Naive thymus-derived CD4-positive, alpha-beta T cell (primary cell): ENCODE measurements around the gene CDK16. TPM values are rescaled to one million over a fixed set of nuclear protein-coding genes. Genes with fewer than 3 reads are reported as not detected.

Experiments used
- ATAC-seq: fragments of 150-1000 bp; cut with Tn5 transposase; 2 replicates; pipeline ENCODE4 v1.10.0; 2021; ENCODE audit warnings: mild to moderate bottlenecking, moderate library complexity
- CTCF ChIA-PET: fragments of 350-600 bp; sonication (Branson Sonifier 250); formaldehyde crosslinking; loops from one replicate; lab custom pipeline; 2021; ENCODE audit warnings: antibody characterized with exemption; lab: Charles Lee
- POLR2A ChIA-PET: fragments of 350-600 bp; sonication (Branson Sonifier 250); formaldehyde crosslinking; loops from one replicate; lab custom pipeline; 2021; ENCODE audit warnings: antibody characterized with exemption, inconsistent platforms; lab: Charles Lee
- DNase-seq, 9 donors: peaks; one replicate each; pipeline versions ENCODE4 v3.0.0 to v3.0.0-alpha.2; 2020 to 2022; ENCODE audit warnings: mixed read lengths in 1 of 9
- H3K27ac ChIP-seq: one replicate; pipeline ENCODE4 v1.7.0; 2013; ENCODE audit warnings: mild to moderate bottlenecking, low read depth, low read length, moderate library complexity
- H3K27me3 ChIP-seq, 2 donors: one replicate each; pipeline ENCODE4 v1.7.0; 2013; ENCODE audit warnings: low read length in 2 of 2, mild to moderate bottlenecking in 2 of 2, moderate library complexity in 2 of 2; ENCODE audit not compliant: control insufficient read depth in 2 of 2, insufficient read depth in 2 of 2
- H3K36me3 ChIP-seq, 3 experiments: 1 replicate in 2 of 3; 2 replicates in 1 of 3; pipeline ENCODE4 v1.7.0; 2013; ENCODE audit warnings: low read length in 3 of 3, mild to moderate bottlenecking in 3 of 3, moderate library complexity in 1 of 3; ENCODE audit not compliant: insufficient read depth in 3 of 3, control insufficient read depth in 2 of 3
- H3K4me1 ChIP-seq, 2 donors: one replicate each; pipeline ENCODE4 v1.7.0; 2013; ENCODE audit warnings: low read length in 2 of 2, mild to moderate bottlenecking in 2 of 2, moderate library complexity in 1 of 2; ENCODE audit not compliant: control insufficient read depth in 2 of 2, insufficient read depth in 2 of 2
- H3K4me3 ChIP-seq: 2 replicates; pipeline ENCODE4 v1.7.0; 2013; ENCODE audit warnings: mild to moderate bottlenecking, low read length
- H3K9me3 ChIP-seq, 3 experiments: 1 replicate in 2 of 3; 2 replicates in 1 of 3; pipeline ENCODE4 v1.7.0; 2013; ENCODE audit warnings: low read length in 3 of 3; ENCODE audit not compliant: control insufficient read depth in 2 of 3
- H3K27ac Mint-ChIP-seq, 9 donors: one replicate each; pipeline ENCODE4 v1.8.0; 2020 to 2022; ENCODE audit warnings: mixed read lengths in 9 of 9, mild to moderate bottlenecking in 8 of 9, moderate library complexity in 5 of 9, inconsistent platforms in 2 of 9
- H3K27me3 Mint-ChIP-seq, 5 donors: one replicate each; pipeline ENCODE4 v1.8.0; 2021 to 2022; ENCODE audit warnings: mixed read lengths in 5 of 5, mild to moderate bottlenecking in 1 of 5
- H3K36me3 Mint-ChIP-seq, 5 donors: one replicate each; pipeline ENCODE4 v1.8.0; 2020 to 2022; ENCODE audit warnings: mixed read lengths in 5 of 5, mild to moderate bottlenecking in 3 of 5, inconsistent platforms in 1 of 5
- H3K4me1 Mint-ChIP-seq, 7 donors: one replicate each; pipeline ENCODE4 v1.8.0; 2020 to 2022; ENCODE audit warnings: mixed read lengths in 7 of 7, mild to moderate bottlenecking in 3 of 7, inconsistent platforms in 1 of 7
- H3K4me3 Mint-ChIP-seq, 10 donors: one replicate each; pipeline ENCODE4 v1.8.0; 2020 to 2022; ENCODE audit warnings: mild to moderate bottlenecking in 10 of 10, mixed read lengths in 10 of 10, moderate library complexity in 6 of 10, inconsistent platforms in 2 of 10
- H3K9me3 Mint-ChIP-seq, 11 donors: one replicate each; pipeline ENCODE4 v1.8.0; 2020 to 2022; ENCODE audit warnings: mixed read lengths in 11 of 11, mild to moderate bottlenecking in 4 of 11, inconsistent platforms in 1 of 11, moderate library complexity in 1 of 11
- intact Hi-C, 2 donors: fragments of 100-400 bp; cut with micrococcal nuclease; formaldehyde crosslinking; loops; one replicate each; pipeline ENCODE4 v1.15.1; 2023
- polyA plus RNA-seq, 2 donors: library from polyadenylated mRNA; unstranded; fragments of 300-500 nt; fragmentation: Illumina TruSeq; gene quantifications; one replicate each; pipeline ENCODE4 v1.2.3, GENCODE V29; 2021
- total RNA-seq, 6 experiments: library from RNA in 5 of 6; stranded (reverse) in 5 of 6; gene quantifications; 1 replicate in 5 of 6; 2 replicates in 1 of 6; pipeline ENCODE4 v1.2.3 and lab custom pipeline; 2021 to 2026

Gene CDK16
- total and polyA plus RNA-seq, 7 experiments from 2014 or later: 6.4 to 112 (median 61.6) TPM

DNA sequence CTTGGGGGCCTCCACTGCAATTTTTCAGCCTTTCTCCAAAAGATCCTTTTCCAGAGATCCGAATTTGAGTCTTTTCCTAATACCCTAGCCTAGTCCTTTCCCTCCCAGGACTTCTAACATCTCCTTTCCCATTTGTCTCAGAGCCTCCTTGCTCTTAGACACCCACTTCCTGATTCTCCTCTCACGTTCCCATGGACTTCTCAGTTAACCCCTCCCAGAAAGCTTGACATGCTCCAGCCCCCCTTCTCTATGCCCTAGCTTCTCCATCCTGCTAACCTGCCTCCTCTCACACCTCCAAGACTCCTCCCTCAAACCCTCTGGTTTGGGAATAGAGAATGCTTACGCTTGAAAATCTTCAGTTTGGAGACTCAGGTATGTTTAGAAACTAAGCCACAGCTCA, 22.4 kb upstream of the CDK16 start:
- intact Hi-C loops: loop anchor here in 1 of 2 donors (10.0 kb wide), 1 partner anchor 639 kb away; the partner anchor contains the start of gene ZNF81
- H3K27me3 ChIP-seq: no peaks in the 10 kb centered on the region
- peaks cover 19 to 75% (median 49%) of the 10 kb centered on the region in 7 donors for H3K4me1 Mint-ChIP-seq
- peak overlapping the region; percentile 38 to 100 (median 94) for H3K27ac Mint-ChIP-seq
- H3K4me3 Mint-ChIP-seq: peak overlapping the region; percentile 79 to 100 (median 98)
- ATAC-seq (no peak), DNase-seq (no peak)
- peak overlapping the region; percentile 56 for H3K27ac ChIP-seq
- ChIA-PET POLR2A (no interaction called here), CTCF (interaction anchor here (0.6 kb wide), 1 partner anchor 187 kb away, joined by 4 read pairs; no protein-coding TSS in a partner anchor)
- H3K4me1 ChIP-seq: peaks cover 16 to 25% of the 10 kb centered on the region in 2 donors
- H3K36me3 Mint-ChIP-seq: peaks cover 0 to 48% (median 7%) of the 10 kb centered on the region in 5 donors
- no peak overlapping the region for H3K4me3 ChIP-seq
- peaks cover 0 to 5% (median 0%) of the 10 kb centered on the region in 11 donors for H3K9me3 Mint-ChIP-seq
- no peaks in the 10 kb centered on the region for H3K9me3 ChIP-seq
- H3K36me3 ChIP-seq: peaks cover 10 to 38% (median 19%) of the 10 kb centered on the region in 3 experiments
- no peaks in the 10 kb centered on the region for H3K27me3 Mint-ChIP-seq

DNA sequence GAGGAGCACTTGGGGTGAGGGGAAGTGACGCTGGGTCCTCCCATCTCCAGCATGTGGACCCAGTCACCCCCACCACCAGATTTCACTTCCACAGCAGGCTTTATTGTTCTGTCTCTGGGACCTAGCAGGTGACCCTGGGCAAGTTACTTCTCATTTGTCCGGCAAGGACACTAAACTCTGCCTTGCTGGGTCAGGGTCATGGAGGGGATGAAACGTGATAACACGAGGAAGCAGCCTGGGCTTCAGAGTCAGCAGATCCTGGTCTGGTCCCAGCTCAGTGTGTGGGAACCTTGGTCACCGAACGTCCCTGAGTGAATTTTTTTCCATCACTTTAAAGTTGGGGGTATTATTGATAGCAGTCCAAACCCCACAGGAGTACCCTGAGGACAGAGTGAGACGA, 21.0 kb upstream of the CDK16 start:
- Histone ChIP-seq H3K9me3 (no peaks in the 10 kb centered on the region), H3K4me3 (no peak overlapping the region), H3K4me1 (peaks cover 16 to 25% of the 10 kb centered on the region in 2 donors), H3K36me3 (peaks cover 17 to 52% (median 27%) of the 10 kb centered on the region in 3 experiments), H3K27me3 (no peaks in the 10 kb centered on the region), H3K27ac (no peak overlapping the region)
- intact Hi-C loops: loop anchor here in 1 of 2 donors (10.0 kb wide), 1 partner anchor 637 kb away; the partner anchor contains the start of gene ZNF81
- peaks cover 19 to 66% (median 47%) of the 10 kb centered on the region in 7 donors for H3K4me1 Mint-ChIP-seq
- peaks cover 0 to 62% (median 15%) of the 10 kb centered on the region in 5 donors for H3K36me3 Mint-ChIP-seq
- peak overlapping the region in 6 of 9 donors; percentile 38 to 100 (median 92) for H3K27ac Mint-ChIP-seq
- no peaks in the 10 kb centered on the region for H3K27me3 Mint-ChIP-seq
- H3K9me3 Mint-ChIP-seq: peaks cover 0 to 5% (median 0%) of the 10 kb centered on the region in 11 donors
- POLR2A ChIA-PET: interaction anchor here (1.4 kb wide), 1 partner anchor 20 kb away, joined by 3 read pairs; no protein-coding TSS in a partner anchor
- DNase-seq: no peak
- no peak for ATAC-seq
- CTCF ChIA-PET: interaction anchor here (0.5 to 0.6 kb wide), 2 partner anchors 188 to 368 kb away, joined by 3 to 4 read pairs; no protein-coding TSS in a partner anchor
- H3K4me3 Mint-ChIP-seq: peak overlapping the region; percentile 16 to 99 (median 87)

DNA sequence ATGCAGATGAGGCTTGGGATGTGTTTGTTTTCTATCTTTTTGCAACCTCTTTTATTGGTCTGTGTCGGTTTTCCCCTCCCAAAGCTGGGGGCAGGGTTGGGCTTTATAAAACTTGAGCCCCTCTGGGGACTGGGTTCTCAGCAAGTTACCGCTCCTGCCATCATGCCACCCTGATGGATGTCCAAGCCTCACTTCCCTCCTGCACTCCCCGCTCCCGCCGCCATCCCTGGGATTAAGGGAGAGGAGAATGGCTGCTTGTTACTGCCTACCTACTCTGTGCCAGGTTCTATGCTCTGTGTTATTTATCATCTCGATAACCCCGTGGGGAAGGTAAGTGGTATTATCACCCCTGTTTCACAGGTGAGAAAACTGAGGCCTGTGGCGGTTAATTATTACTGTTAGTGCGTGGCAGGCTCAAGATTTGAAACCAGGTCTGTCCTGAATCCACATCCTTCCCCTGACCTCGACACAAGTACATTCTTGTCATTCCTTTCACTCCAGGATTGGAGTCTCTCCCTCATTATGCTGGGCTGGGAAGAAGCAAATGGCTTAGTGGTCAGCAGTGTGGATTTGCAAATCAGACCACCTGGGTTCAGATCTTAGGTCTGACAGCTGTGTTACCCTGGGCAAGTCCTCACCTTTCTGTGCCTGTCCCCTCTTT, 20.3 kb upstream of the CDK16 start:
- no peaks in the 10 kb centered on the region for H3K27me3 Mint-ChIP-seq
- Histone ChIP-seq H3K9me3 (no peaks in the 10 kb centered on the region), H3K4me1 (peaks cover 14 to 22% of the 10 kb centered on the region in 2 donors), H3K27ac (no peak overlapping the region), H3K27me3 (no peaks in the 10 kb centered on the region), H3K36me3 (peaks cover 17 to 59% (median 27%) of the 10 kb centered on the region in 3 experiments), H3K4me3 (no peak overlapping the region)
- no peak for ATAC-seq
- CTCF ChIA-PET: no interaction called here
- H3K27ac Mint-ChIP-seq: peak overlapping the region in 1 of 9 donors; percentile 78
- peak overlapping the region in 2 of 10 donors; percentile 34 to 40 for H3K4me3 Mint-ChIP-seq
- intact Hi-C loops: loop anchor here in 1 of 2 donors (10.0 kb wide), 1 partner anchor 637 kb away; the partner anchor contains the start of gene ZNF81
- POLR2A ChIA-PET: interaction anchor here (0.5 kb wide), 1 partner anchor 62 kb away, joined by 3 read pairs; no protein-coding TSS in a partner anchor
- H3K9me3 Mint-ChIP-seq: peaks cover 0 to 5% (median 0%) of the 10 kb centered on the region in 11 donors
- no peak for DNase-seq
- peaks cover 18 to 60% (median 41%) of the 10 kb centered on the region in 7 donors for H3K4me1 Mint-ChIP-seq
- peaks cover 0 to 68% (median 15%) of the 10 kb centered on the region in 5 donors for H3K36me3 Mint-ChIP-seq

DNA sequence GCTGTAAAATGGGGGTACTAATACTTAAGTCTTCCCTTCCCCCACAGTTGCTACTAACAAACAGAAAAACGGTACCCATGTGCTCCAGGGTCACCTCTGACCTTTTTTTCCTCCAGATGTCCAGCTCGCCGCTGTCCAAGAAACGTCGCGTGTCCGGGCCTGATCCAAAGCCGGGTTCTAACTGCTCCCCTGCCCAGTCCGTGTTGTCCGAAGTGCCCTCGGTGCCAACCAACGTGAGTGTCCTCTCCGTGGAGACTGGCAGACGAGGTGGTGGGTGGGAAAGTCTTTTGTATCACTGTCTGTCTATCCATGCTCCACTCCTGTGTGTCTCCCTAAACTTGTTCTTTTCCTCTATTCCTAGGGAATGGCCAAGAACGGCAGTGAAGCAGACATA, 19.8 kb upstream of the CDK16 start:
- Mint-ChIP-seq H3K27ac (peak overlapping the region in 2 of 9 donors; percentile 20 to 78), H3K27me3 (no peaks in the 10 kb centered on the region), H3K4me3 (peak overlapping the region in 2 of 10 donors; percentile 40 to 65), H3K9me3 (peaks cover 0 to 5% (median 0%) of the 10 kb centered on the region in 11 donors), H3K36me3 (peaks cover 0 to 72% (median 14%) of the 10 kb centered on the region in 5 donors), H3K4me1 (peaks cover 14 to 55% (median 36%) of the 10 kb centered on the region in 7 donors)
- ChIA-PET POLR2A (interaction anchor here (0.5 kb wide), 1 partner anchor 62 kb away, joined by 3 read pairs; no protein-coding TSS in a partner anchor), CTCF (no interaction called here)
- ATAC-seq: no peak
- Histone ChIP-seq H3K4me1 (peaks cover 13 to 19% of the 10 kb centered on the region in 2 donors), H3K9me3 (no peaks in the 10 kb centered on the region), H3K36me3 (peaks cover 17 to 64% (median 27%) of the 10 kb centered on the region in 3 experiments), H3K27me3 (no peaks in the 10 kb centered on the region), H3K4me3 (no peak overlapping the region), H3K27ac (no peak overlapping the region)
- intact Hi-C loops: loop anchor here in 1 of 2 donors (10.0 kb wide), 1 partner anchor 636 kb away; the partner anchor contains the start of gene ZNF81
- no peak for DNase-seq

DNA sequence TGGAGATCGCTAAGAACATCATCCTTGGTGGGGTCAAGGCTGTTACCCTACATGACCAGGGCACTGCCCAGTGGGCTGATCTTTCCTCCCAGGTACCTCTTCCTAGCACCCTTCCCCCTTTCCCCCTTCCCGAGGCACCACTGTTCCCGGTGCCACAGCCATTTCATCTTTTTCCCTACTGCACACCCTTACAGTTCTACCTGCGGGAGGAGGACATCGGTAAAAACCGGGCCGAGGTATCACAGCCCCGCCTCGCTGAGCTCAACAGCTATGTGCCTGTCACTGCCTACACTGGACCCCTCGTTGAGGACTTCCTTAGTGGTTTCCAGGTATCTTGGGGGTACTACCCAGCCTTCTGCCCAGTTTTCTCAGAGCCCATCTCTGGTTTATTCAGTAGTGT, 19.2 kb upstream of the CDK16 start:
- ATAC-seq: no peak
- intact Hi-C loops: loop anchor here in 1 of 2 donors (10.0 kb wide), 1 partner anchor 636 kb away; the partner anchor contains the start of gene ZNF81
- Mint-ChIP-seq H3K4me1 (peaks cover 14 to 51% (median 34%) of the 10 kb centered on the region in 7 donors), H3K36me3 (peaks cover 0 to 78% (median 14%) of the 10 kb centered on the region in 5 donors), H3K9me3 (peaks cover 0 to 5% (median 0%) of the 10 kb centered on the region in 11 donors), H3K4me3 (no peak overlapping the region), H3K27me3 (no peaks in the 10 kb centered on the region), H3K27ac (no peak overlapping the region)
- Histone ChIP-seq H3K36me3 (peaks cover 17 to 64% (median 27%) of the 10 kb centered on the region in 3 experiments), H3K27ac (no peak overlapping the region), H3K4me3 (no peak overlapping the region), H3K9me3 (no peaks in the 10 kb centered on the region), H3K27me3 (no peaks in the 10 kb centered on the region), H3K4me1 (peaks cover 13 to 19% of the 10 kb centered on the region in 2 donors)
- no peak for DNase-seq
- ChIA-PET CTCF (interaction anchor here (1.0 kb wide), 1 partner anchor 185 kb away, joined by 4 read pairs; no protein-coding TSS in a partner anchor), POLR2A (interaction anchor here (0.6 kb wide), 1 partner anchor 188 kb away, joined by 3 read pairs; no protein-coding TSS in a partner anchor)
